G401 (cell line): ENCODE measurements around the gene PLCG1. TPM values are rescaled to one million over a fixed set of nuclear protein-coding genes. Genes with fewer than 3 reads are reported as not detected.

Source experiments
- DNase-seq: peaks from one replicate; pipeline ENCODE4 v3.0.0-alpha.2; 2015; ENCODE audit warnings: low spot score
- in situ Hi-C: cut with HindIII; loops from 2 replicates; pipeline ENCODE4 v1.10.0; 2016; ENCODE audit warnings: low sequenced_read_pairs, mixed read lengths
- total RNA-seq: library from RNA; depleted of rRNA; stranded (reverse); fragments of >200 nt; shearing (Covaris generic); gene quantifications from 2 replicates; pipeline ENCODE4 v1.2.3, GENCODE V29; 2014

PLCG1 gene
- total RNA-seq, 1 experiment from 2014 or later = 117 TPM

DNA sequence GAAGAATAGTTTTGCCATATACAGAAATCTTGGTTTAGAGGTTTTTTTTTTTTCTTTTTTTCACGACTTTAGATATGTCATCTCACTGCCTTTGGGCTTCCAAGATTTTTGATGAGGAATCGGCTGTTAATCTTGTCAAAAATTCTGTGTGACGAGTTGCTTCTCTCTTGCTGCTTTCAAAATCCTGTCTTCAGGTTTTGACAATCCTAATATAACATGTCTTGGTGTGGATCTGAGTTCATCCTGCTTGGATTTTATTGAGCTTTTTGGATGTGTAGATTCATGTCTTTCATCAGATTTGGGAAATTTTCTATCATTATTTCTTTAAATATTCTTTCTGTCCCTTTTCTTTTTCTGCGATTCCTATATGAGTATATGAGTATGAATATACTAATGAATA, 61.1 kb downstream of the PLCG1 start:
- no peak for DNase-seq
- in situ Hi-C loops = no loop called here

DNA sequence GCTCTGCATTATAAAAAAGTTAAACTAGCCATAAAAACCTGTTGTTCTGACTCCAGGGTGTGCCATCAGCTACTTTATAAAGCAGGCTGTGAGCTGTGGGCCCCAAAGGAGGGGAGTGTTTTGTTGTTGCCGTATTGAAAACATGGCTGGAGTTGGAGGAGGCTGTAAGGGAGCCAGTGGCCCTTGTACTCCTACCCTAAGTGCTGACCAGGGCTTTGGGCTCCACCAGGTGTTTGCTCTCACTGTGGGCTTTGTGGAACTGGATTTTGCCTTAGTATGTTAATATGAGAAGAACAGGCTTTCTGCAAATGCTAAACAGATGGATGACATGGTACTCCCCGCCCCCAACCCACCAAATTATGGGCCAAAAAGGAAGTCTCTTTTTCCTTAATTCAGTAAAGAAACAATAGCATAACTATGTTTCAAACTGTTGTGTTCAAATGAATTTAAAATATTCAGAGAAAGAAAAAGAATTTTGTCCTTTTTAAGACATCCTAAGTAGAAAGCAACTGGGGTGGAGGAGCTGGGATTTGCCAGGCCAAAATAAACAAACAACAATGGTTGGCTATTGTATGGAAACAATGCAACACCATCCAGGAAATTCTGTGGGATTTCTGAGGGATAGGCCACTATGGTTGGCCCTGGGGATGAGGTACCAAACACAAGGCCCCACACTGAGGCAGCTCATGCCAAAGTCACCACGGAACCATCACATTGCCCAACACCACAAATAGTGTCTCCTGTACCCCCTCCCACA, 63.3 kb downstream of the PLCG1 start:
- no peak for DNase-seq
- in situ Hi-C loops = no loop called here

DNA sequence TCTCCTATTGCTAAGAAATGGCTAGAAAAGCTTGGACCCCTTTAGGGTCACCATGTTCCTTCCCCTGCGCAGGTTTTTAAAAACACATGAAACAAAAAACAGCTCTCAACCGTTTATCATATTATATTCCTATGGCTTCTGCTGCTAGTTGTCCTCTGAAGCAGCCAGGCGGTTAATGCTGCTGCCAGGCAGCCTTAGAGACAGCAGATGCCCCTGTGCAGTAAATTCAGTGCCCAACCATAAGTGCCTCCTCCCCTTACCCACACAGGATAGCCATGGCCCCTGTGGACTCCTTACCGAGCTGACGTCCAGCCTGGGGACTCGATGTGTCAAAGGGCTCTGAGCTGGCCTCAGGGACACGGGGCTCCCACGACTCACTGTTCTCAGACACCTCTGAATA, 64.4 kb downstream of the PLCG1 start:
- DNase-seq = peak; percentile 62
- in situ Hi-C loops = no loop called here

DNA sequence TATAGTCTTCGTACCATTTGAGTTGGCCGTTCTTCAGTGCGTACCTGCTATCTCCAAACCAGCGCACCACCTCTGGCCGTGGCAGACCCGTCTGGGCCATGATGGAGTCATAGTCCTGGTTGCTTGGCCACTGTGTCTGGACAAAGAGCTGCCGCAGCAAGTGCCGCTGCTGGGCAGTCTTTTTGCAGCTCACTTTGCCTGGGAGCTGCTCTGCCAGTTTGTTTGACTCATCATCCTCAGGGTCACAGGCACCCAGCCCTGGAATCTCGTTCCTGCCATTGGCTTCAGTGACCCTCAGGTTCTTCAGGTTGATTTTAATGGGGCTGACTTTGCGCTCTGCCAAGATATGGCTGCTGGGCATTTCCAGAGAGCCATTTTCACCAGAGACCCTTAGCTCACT, 65.1 kb downstream of the PLCG1 start:
- DNase-seq = no peak
- in situ Hi-C loops = no loop called here

DNA sequence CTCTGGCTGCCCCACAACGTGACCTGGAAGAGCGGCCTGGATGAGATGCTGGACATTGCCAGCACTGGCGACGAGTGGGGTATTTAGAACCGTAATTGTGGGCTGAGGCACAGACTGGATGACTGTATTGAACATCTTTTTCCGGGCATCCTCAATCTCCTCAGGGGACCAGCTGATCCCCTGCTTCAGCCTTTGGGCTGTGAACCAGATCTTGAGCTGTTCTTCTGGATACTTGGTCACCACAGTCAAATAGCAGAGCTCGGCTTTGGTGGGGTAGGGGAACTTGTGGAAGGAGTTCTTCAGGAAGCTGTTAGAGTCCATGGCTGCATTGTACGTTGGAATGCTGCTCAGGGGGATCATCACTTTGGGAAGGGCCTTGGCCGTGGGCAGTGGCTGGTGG, 66.3 kb downstream of the PLCG1 start:
- no peak for DNase-seq
- in situ Hi-C loops = no loop called here

DNA sequence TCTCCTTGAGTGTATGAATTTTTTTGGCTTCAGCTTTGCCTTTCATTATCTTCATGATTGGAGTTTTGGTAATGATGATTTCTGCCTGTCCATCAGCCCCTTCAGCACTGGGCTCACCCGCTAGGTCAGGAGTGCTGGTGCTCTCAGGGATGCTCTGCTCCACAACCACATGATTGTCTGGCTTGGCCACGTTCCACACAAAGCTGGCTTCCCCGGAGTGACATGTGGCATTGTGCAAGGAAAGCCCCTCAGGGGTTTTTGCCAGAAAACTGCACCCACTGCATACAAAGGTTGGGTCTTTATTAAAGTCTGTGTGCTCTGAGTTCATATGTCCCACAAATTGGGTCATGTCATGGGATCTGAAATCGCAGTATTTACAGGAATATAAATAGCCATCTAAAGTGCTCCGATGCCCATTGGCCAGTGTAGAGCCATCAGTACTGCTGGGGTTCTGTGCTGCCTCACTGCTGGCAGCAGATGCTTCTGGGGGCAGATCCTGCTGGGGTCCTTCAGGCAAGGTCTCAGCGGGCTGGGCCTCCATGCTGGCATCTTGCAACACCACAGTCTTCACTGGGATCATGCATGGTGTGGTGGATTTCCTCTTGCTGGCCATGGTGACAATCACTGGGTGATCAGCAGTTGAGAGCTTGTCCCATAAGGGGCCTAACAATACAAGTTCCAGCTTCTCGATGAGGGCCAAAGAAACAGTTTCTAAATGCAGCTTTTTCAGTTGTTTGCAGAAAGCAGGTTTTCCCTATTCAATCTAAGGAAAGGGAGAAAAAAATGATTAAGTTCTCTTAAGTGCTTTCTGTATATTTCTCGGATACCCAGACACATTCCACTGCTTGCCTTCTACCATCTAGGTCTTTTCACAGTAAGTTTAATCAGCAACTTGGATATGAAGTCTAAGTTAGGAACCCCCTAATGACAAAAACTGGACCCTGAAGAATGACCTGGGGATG, 67.2 kb downstream of the PLCG1 start:
- no peak for DNase-seq
- in situ Hi-C loops = no loop called here

DNA sequence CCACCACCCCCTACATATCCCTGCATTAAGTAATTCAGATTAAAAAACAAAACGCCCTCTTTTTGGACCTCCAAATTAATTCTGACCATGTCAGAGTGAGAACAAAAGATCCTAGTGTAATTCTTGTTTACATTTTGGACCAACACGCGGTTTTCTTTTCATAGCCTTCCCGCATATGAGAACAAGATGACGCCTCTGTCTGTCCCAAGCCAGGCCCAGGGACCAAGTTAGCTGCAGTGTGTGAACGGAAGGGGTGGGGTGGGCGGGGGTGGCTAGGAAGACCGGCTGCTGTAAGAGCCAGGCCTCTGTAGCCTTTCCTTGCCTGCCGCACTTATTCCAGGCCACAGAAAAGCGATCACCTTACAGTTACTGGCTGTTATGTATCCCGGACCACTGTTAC, 68.0 kb downstream of the PLCG1 start:
- no peak for DNase-seq
- in situ Hi-C loops = no loop called here

DNA sequence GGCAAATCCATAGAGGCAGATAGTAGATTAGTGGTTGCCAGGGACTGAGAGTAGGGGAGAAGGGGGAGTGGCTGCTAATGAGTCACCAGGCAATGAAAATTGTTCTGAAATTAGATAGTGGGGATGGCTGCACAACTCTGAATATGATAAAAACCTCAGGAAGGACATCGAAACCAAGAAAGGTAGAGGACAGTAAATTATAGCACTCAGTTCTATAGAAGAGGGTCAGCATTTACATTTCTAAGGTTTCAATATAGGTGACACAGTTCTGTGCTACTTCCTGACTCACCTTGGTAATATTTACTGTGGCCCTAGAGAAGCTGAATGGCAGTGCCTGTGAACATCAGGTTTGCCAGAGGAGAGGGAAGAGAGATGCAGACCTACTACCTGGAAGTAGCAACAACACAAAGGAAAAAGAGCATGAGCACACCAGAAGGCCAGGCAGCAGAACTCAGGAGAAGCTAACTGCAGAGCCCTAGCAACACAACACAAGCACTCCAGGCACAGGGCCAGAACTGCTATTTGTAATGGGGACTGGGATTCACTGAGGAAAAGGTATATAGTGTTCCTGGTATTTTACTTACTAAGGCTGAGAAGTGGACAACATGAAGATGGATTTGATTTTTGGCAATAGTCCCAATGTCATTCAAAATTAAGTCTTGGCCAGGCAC, 75.9 kb downstream of the PLCG1 start:
- in situ Hi-C loops = no loop called here
- peak; percentile 56 for DNase-seq

DNA sequence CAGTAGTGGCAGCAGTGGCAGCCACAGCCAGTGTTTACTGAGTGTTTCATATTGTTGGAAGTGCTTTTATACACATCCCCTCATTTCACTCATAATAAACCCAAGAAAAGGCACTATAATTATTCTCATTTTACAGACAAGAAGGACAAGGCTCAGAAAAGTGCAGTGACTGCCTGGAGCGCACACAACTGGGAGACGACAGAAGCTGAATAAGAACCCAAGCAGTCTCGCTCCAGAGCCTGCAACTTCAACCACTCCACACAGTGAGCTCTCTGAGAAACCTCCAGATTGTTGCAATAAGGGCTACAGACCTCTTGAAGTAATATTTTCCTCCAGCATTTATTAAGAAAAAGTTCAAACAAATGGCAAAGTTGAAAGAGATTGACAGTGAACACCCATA, 76.9 kb downstream of the PLCG1 start:
- DNase-seq = no peak
- in situ Hi-C loops = no loop called here

DNA sequence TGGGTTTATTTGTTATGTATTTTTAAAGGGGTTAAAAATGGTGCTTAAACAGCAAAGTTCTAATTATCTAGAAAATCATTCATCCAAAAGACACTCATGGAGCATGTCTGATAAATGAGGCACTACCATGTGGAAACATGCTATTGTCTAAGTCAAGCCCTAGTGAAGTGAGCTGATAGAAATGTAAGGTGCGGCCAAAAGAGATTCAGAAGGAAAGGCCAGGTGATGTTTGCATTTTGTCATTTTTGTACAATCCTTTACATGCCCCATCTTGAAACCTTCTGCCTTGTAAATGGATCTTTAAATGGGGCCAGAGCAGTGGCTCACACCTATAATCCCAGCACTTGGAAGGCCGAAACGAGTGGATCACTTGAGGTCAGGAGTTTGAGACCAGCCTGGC, 77.3 kb downstream of the PLCG1 start:
- DNase-seq = no peak
- in situ Hi-C loops = no loop called here

DNA sequence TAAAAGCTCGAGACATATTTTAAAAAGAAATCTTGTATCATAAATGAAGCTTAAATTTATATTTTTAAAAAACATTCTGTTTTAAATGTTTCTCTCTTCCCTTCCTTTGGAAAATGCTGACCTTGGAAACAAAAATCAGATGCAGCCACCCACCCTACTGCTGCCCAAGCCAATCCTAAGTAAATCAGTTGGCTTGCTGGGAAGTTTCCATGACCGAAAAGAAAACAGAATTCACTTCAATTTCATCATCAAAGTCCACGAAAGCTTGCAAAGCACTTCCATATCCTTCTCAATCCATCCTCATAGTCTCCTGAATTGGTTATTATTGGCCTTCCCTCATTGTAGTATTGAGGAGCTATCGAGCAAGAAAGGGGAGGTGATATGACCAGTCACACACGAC, 80.1 kb downstream of the PLCG1 start:
- no peak for DNase-seq
- in situ Hi-C loops = no loop called here

DNA sequence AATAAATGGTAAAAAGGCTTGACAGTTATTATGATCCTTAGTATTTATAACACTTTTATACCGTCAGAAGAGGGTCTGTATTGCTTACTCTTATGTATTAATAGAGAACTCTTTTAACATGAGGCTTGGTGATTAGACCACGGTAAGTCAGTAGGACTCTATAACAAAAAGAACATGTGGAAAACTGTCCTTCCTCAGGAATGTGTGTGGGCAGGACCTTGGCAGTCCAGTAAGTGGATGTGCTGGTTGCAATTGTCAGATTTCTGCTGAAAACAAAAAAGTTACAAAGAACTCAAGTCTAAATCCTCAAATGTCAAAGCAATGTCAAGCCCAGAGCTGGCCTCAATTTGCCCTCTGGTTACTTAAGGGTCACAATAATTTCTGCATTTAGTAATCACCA, 81.1 kb downstream of the PLCG1 start:
- no peak for DNase-seq
- in situ Hi-C loops = no loop called here

DNA sequence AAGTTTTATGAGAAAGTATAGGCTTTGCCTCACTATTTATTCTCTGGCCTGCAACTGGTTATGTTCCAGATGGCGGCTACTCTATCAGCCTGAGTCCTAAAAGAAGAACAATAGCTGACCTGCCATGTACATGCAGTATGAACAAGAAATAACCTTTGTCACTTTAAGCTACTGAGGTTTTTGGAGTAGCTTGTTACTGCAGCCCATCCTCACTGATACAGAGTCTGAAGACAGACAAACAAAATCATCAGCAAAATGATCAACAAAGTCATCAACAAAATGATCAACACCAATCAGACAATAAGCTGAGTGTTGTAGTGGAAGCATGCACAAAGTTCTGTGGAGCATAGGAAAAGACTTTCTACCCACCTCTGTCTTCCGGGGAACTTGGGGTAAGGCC, 82.5 kb downstream of the PLCG1 start:
- in situ Hi-C loops = no loop called here
- no peak for DNase-seq

DNA sequence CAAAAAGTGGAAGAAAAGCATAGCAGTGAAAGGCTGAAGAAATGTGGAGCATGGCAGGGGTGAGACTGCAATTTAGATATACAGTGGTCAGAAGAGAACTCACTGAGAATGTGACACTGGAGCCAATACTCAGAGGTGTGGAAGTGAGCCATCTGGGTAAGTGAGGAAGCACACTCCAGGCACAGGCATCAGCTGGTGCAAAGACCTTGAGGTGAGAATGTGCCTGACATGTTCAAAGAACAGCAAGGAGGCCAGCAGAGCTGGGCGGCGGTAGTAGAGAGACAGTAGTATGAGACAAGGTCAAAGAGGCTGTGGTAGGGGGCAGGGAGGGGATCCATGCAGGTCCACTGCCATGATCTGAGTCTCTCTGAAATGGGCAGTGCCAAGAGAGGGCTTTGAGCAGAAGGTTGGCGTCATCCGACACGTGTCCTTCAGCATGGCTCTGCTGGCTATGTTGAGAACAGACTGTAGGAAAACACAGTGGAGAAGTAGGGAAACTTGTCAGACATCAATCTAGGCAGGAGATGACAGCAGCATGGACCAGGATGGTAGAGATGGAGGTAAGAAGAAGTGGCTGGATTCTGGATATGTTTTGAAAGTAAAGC, 84.4 kb downstream of the PLCG1 start:
- DNase-seq = no peak
- in situ Hi-C loops = no loop called here

DNA sequence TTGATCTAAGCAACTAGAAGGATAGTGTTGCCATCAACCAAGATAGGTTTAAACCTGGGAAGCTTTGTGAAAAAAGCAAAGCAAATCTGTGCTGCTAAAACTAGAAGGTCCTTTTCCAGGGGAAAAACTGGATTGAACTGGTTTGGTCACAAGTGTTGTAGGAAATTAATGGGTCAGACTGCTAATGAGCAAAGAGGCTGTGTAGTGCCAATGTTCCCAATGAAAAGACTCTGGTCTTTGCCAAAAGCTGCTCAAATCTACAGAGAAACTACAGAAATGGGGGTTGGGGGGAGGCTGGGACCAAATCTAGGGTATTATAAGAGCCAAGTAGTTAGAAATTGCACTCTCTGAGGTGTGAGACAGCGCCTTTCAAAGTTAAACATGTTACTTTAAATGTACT, 85.0 kb downstream of the PLCG1 start:
- peak; percentile 51 for DNase-seq
- in situ Hi-C loops = no loop called here

DNA sequence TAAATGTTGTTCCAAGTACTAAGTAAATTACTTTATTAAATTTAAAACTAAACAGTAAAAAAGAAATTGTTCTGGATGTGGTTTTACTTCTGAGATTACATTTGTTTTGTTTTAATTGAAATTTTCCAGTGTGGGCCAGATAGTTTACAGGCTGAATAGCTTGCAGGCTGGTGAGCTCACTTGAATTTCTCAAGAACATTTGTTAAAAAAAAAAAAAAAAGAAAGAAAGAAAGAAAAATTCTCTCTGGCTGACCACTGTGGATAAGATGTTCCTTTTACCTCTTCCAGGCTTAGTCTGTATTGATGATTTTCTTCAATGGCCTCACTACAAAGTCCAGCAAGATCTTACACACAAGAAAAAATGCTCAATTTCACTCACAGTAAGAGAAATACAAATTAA, 85.4 kb downstream of the PLCG1 start:
- in situ Hi-C loops = no loop called here
- DNase-seq = no peak

DNA sequence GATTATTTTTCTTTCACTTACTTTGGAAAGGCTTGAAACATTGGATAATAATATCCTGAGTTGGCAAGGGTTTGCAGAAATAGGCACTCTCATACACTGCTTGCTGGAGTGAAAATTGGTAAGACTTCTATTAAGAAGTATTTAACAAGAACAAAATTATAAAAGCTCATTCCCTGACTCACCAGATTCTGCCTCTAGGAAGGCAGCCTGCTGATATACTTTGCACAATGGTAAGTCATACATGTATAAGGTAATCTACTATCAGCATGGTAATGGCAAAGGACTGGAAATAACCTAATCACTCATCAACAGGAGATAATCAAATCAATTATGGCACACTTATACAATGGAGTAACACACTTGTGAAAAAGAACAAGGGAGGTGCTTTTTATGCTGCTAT, 85.8 kb downstream of the PLCG1 start:
- in situ Hi-C loops = no loop called here
- no peak for DNase-seq

DNA sequence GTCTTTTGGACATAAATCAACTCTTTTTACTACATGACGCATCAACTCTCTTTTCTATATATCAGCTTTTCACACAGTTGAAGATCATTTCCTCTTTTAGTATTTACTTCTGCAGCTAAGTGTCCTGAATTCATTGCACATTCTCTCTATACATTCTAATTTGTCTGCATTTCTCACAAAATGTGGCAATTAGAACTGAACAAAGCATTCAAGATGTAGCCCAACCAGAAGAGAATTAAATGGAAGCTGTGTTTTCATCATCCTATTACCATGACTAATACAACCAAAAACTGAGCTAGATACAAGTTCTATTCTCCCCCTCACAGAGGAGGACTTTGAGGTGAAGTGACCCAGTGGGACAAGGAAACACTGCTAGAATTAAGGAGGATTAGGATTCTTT, 86.9 kb downstream of the PLCG1 start:
- in situ Hi-C loops = no loop called here
- no peak for DNase-seq

DNA sequence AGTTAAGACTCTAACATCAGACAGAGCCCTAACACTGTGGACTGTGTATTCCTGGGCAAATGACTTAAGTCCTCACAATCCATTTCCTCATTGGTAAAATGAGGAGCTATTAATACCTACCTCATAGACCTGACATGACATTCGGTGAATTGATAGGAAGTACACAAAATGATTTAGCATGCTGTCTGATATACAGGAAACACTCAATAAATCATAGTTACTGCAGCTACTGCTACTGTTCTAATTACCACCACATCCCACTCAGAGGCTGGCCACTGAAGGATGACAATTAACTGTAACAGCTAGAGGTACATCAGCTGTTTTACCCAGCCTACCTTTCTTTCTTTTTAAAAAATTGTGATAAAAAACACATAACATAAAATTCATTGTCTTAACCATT, 87.7 kb downstream of the PLCG1 start:
- in situ Hi-C loops = no loop called here
- DNase-seq = no peak

DNA sequence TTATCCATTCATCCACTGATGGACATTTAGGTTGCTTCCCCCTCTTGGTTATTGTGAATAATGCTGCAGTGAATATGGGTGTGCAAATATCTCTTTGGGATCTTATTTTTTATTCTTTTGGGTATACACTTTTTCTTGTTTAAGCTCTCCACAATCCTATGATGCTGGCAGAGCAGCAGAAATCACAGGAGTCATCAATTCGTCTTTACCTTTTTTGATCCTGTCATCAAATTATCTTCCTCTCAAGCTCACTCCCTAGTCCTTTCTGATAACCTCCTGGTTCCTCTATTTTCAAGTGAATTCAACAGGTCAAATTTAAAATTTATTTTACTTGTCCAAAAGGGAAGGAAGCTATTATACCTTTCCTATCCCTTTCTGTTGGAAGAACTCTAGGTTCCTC, 89.1 kb downstream of the PLCG1 start:
- in situ Hi-C loops = no loop called here
- no peak for DNase-seq
